GM12878 (cell line): ENCODE results near the gene OR11L1.

ENCODE experiments used
- CEBPB ChIP-seq, 2 experiments: fragments of 150-350 bp in 1 of 2; IDR thresholded peaks; 2 replicates each; pipeline ENCODE4 v1.6.1; 2012 to 2014; ENCODE audit warnings: low read depth in 2 of 2, low read length in 2 of 2, borderline replicate concordance in 1 of 2, inconsistent platforms in 1 of 2
- E2F4 ChIP-seq: IDR thresholded peaks from 2 replicates; pipeline ENCODE4 v1.6.1; 2012; ENCODE audit warnings: low read depth, low read length, improper control_type of control experiment
- MYC ChIP-seq: IDR thresholded peaks from 2 replicates; pipeline ENCODE4 v1.6.1; 2011; ENCODE audit warnings: mild to moderate bottlenecking, low read length, moderate library complexity, inconsistent platforms; ENCODE audit not compliant: insufficient read depth, insufficient replicate concordance, insufficient read length, severe bottlenecking
- NFIC ChIP-seq: IDR thresholded peaks from 2 replicates; pipeline ENCODE4 v1.6.1; 2012; ENCODE audit warnings: low read depth, mild to moderate bottlenecking, inconsistent platforms, low read length, moderate library complexity
- ZNF592 ChIP-seq: fragments of 450-650 bp; IDR thresholded peaks from 2 replicates; pipeline ENCODE4 v1.6.1; 2017; ENCODE audit warnings: mild to moderate bottlenecking, moderate library complexity
- TF ChIP-seq, protein P1 (sequence below): IDR thresholded peaks from 2 replicates; pipeline ENCODE4 v1.6.1; 2012; ENCODE audit warnings: low read depth, low read length, improper control_type of control experiment
- TF ChIP-seq, protein P2 (sequence below): IDR thresholded peaks from 2 replicates; pipeline ENCODE4 v1.6.1; 2011; ENCODE audit warnings: mild to moderate bottlenecking, low read depth, low read length, moderate library complexity; ENCODE audit not compliant: insufficient replicate concordance
- TF ChIP-seq, protein P3 (sequence below), 3 experiments: IDR thresholded peaks in 2 of 3; conservative IDR thresholded peaks in 1 of 3; 2 replicates each; pipeline ENCODE4 v1.5.1; 2011; ENCODE audit warnings: low read depth in 3 of 3, low read length in 3 of 3, mild to moderate bottlenecking in 3 of 3, control low read depth in 2 of 3, moderate library complexity in 2 of 3, inconsistent platforms in 1 of 3, mixed read lengths in 1 of 3; ENCODE audit not compliant: control insufficient read depth in 2 of 3, insufficient read depth in 1 of 3; ENCODE audit errors: extremely low read depth in 1 of 3

DNA sequence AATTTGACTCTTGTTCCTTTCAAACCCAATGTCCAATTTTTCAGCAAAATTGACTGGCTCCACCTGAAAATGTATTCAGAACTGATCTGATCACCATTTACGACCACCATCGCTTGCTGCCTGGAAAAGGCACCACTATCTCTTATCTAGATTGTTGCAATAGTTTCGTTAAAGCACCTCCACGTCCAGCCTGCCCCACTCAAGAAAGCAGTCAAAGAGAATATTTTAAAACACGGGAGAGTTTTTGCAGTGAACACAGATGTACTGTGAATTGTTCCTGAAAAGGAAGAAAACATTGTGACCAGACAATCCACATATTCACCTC lies 4.0 kb upstream of the OR11L1 start:
- TF ChIP-seq, protein P1, sequence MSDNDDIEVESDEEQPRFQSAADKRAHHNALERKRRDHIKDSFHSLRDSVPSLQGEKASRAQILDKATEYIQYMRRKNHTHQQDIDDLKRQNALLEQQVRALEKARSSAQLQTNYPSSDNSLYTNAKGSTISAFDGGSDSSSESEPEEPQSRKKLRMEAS, result no peak
- TF ChIP-seq NFIC (no peak), ZNF592 (no peak), E2F4 (no peak), MYC (no peak), CEBPB (IDR thresholded peaks at IDR 0.05; ENCODE audit: borderline replicate concordance in 1 of 2, low read depth in 2 of 2, low read length in 2 of 2) (no peak)
- TF ChIP-seq, protein P2, sequence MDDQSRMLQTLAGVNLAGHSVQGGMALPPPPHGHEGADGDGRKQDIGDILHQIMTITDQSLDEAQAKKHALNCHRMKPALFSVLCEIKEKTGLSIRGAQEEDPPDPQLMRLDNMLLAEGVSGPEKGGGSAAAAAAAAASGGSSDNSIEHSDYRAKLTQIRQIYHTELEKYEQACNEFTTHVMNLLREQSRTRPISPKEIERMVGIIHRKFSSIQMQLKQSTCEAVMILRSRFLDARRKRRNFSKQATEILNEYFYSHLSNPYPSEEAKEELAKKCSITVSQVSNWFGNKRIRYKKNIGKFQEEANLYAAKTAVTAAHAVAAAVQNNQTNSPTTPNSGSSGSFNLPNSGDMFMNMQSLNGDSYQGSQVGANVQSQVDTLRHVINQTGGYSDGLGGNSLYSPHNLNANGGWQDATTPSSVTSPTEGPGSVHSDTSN, result no peak
- TF ChIP-seq, protein P3, sequence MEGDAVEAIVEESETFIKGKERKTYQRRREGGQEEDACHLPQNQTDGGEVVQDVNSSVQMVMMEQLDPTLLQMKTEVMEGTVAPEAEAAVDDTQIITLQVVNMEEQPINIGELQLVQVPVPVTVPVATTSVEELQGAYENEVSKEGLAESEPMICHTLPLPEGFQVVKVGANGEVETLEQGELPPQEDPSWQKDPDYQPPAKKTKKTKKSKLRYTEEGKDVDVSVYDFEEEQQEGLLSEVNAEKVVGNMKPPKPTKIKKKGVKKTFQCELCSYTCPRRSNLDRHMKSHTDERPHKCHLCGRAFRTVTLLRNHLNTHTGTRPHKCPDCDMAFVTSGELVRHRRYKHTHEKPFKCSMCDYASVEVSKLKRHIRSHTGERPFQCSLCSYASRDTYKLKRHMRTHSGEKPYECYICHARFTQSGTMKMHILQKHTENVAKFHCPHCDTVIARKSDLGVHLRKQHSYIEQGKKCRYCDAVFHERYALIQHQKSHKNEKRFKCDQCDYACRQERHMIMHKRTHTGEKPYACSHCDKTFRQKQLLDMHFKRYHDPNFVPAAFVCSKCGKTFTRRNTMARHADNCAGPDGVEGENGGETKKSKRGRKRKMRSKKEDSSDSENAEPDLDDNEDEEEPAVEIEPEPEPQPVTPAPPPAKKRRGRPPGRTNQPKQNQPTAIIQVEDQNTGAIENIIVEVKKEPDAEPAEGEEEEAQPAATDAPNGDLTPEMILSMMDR (IDR thresholded peaks at IDR 0.05 in 2 of 3, conservative IDR thresholded peaks at IDR 0.05 in 1 of 3; ENCODE audit: control insufficient read depth in 2 of 3, extremely low read depth in 1 of 3, insufficient read depth in 1 of 3, low read depth in 3 of 3, low read length in 3 of 3), result no peak
